Left kidney (tissue), 2 donors: ENCODE data around the gene RMND5B. TPM values are rescaled to one million over a fixed set of nuclear protein-coding genes. Genes with fewer than 3 reads are reported as not detected.
A peak's percentile ranks its signal among the peaks of the same experiment; 100 is the strongest.
"Not testable (repeated sequence)": the region's sequence is repeated elsewhere in the genome, so short reads cannot be mapped to it uniquely, and the experiment has no call there.

ENCODE experiments used
- DNase-seq: peaks from one replicate; pipeline ENCODE4 v3.0.0-alpha.2; 2013
- polyA plus RNA-seq: library from polyadenylated mRNA; unstranded; fragments of 120-200 nt; gene quantifications from one replicate; pipeline ENCODE4 v1.2.1, GENCODE V29; 2013; ENCODE audit not compliant: insufficient read length

RMND5B gene
- polyA plus RNA-seq, 1 donor, result 30.6 TPM

DNA sequence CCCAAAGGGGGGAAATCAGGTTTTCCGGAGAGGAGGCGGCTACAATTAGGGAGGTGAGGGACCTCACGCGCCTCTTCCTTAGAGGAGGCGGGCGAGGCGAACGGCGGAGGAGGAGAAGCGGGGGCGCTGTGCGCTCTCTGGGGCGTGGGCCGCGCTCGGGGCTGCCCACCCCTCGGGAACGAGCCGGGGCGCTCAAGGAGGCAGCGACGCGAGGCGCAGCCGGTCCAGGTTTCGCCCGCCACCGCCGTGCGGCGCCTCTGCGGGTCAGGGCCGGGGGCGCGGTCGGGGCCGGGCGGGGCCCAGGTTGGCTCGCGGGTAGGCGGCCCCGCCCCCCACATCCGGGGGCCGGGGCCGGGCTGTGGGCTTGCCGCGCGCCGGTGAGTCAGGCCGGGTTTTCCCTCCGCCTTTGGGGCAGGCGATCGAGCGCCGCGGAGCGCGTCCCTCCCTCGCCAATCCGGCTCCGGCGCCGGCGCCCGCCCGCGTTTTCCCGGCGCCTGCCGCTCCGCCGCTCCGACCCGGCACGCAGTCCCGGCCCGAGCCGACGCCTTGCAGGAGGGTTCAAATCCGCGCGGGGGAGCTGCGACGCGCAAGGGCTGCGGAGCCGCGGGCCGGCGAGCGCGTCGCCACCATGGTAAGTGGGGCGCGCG, 17.6 kb upstream of the RMND5B start, which contains the start of gene N4BP3:
Gene N4BP3, plus strand, starts transcription at position 392 of the 647 bp plus-strand sequence. CDS start 6,052 bp downstream, outside the sequence.
- peak; percentile 70 for DNase-seq

DNA sequence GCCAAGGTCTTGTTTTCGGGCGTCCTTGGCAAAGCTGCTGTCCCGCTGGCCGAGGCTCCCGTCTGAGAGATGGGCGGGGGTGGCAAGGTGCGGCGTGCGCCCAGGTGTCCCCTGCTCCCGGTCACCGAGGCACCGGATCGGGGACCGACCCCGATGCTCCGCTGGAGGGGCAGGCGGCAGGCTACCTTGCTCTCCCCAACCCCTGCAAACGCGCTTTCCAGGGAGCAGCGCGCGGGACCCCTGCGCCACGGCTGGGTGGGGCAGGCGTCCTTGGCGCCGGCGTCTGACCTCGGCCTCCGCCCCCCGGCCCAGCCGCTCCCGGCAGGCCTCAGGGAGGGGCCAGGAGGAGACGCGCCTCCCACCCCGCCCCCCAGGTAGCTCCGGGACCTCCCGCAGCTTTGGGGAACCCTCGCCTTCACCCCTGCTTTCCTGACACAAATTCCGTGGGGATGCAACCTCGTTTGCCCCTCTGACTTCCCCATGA, 16.9 kb upstream of the RMND5B start:
- DNase-seq, result no peak

DNA sequence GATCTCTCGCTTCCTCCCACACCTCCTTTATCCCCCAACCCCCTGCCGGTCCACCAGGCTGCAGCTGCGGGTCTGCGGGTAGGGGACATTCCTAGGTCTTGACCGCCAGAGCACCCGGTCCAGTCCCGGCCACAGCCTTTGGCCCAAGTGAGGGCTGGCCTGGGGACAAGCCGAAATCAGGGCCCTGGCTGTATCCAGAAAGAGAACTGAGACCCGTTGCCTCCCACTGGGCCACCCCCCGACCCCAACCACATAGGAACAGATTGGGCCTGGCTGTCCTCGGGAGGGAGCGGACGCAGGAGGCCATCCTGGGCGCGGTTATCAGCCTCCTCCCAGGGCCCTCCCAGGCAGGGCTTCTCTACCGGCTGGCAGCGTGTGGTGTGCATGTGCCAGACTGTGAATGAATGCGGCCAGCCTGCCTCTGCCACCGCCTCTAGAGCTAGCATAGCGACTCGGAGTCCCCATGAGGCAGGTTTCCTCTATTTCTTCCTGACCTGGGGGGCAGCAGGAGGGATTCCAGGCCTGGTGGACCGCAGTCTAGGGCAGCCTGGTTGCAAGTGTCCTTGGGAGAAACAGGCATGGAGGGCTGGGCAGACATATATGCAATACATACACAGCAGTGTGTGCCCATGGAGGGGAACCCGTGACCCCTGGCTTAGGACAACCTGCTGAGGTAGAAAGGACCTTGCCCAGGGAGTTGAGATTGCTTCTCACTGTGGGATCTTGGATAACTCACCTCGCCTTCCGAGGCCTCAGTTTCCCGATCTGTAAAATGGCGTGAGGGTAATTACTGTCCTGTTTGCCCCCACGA, 16.3 kb upstream of the RMND5B start:
- no peak for DNase-seq

DNA sequence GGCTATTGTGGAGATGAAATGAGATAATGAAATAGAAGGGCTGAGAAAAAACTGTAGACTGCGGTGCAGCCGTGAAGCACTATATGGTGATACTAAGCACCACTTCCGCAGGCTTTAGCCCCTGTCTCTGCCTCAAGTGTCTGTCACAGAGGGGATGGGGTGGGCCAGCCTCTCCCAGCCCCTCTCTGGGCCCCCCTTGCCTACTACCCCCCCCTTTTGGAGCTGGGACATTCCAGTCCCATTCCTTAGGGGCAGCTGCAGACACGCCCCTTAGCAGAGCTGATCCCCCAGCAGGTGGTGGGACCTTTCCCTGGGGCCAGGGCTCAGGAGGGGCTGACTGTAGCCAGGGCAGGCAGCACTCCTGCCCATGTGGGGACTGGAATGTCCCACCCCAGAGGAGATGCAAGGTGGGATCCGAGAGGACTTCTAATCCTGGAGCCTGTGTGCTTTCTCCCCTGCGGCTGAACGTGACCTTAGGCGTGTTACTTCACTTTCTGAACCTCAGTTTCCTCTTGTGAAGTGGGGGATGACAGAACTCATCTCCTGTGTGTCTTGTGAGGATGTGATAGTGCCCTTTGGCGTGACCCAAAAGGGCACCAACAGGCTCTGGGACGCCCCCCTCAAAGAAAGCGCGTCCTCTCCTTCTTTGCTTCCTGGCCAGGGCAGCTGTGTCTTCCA, 15.5 kb upstream of the RMND5B start:
- no peak for DNase-seq

DNA sequence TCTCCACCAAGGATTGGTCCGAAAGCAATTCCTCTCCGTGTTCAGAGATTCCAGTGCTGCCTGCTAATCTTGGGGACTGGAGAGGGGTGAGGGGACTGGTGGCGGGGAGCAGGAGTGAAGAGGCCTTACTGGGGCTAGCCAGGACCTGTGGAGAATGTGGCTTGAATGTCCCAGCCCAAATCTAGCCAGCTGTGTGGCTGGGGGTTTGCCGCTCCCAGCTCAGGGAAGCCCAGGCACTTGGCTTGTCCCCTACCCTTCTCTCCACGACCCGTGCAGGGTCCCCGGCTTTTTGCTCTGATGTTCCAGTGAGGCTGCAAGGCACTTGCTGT, 15.0 kb upstream of the RMND5B start:
- DNase-seq, result no peak

DNA sequence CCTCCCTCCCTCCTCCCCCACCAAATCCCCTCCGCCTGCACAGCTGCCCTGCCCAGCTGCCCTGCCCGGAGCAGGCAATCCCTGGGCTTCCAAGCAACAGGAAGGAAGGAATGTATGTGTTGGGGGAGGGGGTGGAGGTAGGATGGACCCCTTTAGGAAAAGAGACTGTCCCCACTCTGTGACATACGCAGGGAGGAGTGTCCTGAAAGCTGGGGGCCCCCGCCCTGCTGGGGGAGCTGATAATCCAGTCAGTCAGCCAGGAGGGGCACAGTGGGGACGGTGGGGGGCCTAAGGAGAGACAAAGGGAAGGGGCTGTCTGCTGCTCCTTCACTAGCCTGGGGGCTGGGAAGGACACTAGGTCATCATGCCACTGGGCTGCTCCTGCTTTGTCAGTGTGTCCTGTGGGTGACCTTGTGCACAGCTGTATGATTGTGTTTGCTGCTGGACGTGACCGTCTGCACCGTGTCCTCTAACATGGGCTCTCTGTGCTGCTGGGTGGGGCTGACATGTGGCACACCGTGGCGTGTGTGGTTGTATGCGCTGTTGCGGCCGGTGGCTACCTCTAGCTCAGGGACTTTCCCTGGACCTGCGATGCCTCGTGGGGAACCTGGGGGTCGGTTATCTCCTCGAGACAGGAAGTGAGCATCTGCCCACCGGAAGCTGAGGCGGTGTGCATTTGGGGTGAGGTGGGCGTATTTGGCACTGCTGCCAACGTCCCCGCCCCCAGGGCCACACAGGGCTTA, 14.5 kb upstream of the RMND5B start:
- no peak for DNase-seq

DNA sequence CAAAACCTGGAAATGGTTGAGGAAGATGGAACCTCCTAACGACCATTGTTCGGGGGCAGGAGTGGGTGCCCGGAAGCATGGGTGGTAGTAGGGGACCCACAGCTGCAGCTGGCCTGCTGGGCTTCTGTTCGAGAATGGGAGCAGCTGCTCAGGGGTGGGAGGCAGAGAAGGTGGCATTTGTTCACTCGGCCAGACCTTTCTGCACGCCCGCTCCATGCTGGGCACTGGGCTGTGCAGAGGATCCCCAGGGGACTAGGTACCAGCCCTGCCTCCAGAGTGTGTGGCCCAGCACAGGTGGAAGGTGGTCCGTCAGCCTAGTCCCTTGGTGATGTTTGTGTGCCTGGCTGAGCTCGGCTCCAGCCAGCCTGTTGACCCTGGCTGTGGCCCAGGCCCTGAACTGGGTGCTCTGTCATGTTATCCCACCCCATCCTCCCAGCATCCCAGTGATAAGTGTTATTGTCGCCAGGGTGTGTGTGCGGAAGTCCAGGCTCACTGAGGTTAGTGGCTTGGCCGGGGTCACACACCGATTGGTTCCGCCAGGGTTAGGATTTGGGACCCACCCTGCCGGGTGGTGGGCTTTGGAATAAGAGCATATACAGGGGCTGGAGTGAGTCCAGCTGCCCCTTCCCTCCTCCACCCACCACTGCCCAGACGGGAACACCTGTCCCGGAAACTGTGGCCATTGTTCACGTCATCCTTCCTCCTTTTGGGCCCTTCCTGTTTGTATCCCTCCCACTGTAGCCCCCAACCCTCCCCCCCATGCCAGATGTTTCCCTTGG, 12.7 kb upstream of the RMND5B start:
- DNase-seq, result no peak

DNA sequence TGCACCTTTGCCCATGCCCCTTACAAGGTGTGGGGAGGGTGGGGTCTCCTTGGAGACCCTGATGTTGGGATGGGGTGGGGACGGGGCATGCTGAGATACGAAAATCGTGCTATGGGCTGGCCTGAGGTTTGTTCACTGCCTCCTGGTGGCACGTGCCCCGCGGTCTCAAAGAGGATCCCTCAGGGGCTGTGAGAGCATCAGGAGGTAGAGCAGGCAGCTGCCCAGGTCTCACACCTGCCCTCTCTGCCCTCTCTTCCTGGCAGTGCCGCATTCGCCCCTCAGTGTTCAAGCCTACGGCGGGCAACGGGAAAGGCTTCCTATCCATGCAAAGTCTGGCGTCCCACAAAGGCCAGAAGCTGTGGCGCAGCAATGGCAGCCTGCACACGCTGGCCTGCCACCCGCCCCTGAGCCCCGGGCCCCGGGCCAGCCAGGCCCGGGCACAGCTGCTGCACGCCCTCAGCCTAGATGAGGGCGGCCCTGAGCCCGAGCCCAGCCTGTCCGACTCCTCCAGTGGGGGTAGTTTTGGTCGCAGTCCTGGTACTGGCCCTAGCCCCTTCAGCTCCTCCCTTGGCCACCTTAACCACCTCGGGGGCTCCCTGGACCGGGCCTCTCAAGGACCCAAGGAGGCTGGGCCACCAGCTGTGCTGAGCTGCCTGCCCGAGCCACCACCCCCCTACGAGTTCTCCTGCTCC, 10.8 kb upstream of the RMND5B start:
- no peak for DNase-seq

DNA sequence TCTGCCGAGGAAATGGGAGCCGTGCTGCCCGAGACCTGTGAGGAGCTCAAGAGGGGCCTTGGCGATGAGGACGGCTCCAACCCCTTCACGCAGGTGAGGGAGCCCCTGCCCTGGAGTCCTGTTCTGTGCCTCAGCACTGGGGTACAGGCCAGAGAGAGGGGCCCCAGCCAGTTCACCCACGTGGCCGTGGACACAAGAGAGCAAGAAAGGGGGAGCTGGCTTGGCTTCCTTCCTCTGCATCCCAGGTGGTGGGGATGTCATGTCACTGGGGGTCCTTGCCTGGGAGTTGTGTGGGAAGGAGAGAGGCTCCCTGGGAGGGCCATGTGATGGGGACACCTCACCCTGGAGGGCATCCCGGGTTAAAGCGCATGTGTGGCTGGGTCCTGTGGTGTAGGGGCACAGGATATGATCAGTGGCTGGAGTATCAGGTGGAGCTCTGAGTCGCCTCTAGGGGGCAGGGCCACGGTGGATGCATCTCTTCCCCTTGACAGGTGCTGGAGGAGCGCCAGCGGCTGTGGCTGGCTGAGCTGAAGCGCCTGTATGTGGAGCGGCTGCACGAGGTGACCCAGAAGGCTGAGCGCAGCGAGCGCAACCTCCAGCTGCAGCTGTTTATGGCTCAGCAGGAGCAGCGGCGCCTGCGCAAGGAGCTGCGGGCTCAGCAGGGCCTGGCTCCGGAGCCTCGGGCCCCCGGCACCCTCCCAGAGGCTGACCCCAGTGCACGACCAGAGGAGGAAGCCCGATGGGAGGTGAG, 10.0 kb upstream of the RMND5B start:
- peak; percentile 85 for DNase-seq

DNA sequence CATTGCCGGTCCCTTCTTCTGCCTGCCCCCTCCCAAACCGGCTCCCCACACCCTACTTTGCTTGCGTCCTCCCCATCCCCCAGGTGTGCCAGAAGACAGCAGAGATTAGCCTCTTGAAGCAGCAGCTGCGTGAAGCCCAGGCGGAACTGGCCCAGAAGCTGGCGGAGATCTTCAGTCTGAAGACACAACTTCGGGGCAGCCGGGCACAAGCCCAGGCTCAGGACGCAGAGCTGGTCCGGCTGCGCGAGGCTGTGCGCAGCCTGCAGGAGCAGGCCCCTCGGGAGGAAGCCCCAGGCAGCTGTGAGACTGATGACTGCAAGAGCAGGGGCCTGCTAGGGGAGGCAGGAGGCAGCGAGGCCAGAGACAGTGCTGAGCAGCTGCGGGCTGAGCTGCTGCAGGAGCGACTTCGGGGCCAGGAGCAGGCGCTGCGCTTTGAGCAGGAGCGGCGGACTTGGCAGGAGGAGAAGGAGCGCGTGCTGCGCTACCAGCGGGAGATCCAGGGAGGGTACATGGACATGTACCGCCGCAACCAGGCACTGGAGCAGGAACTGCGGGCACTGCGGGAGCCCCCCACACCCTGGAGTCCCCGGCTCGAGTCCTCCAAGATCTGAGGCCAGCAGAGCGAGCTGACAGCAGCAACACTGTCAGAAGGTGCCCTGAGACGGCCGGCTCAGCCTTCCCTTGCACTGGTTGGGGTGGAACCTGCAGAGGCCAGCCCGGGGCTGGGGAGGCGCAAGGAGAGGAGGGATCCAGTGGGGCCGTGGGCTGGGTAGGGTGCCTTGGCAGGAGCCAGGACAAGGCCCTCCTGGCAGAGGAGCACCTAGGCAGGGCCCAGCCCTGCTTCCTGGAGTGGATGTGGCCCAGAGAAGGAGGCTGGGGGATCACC, 9.2 kb upstream of the RMND5B start:
- DNase-seq, result no peak

DNA sequence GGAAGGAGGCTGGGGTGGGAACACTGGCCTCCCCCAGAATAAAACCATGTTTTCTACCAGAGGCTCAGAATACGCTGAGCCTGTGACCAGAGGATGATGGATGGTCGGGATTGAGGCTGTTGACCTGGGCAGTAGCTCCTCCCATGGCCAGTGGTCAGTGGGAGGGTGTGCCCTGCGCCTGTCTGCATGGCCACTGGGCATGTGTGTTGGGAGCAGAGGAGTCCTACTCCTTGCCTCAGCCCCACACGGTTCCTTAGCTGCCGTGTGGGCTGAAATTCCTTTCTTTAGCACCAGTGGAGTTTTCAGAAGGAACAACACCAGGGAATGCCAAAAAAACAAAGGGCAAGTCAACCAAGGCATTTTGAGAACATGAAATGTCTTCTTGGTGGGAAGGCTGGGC, 8.5 kb upstream of the RMND5B start:
- no peak for DNase-seq

DNA sequence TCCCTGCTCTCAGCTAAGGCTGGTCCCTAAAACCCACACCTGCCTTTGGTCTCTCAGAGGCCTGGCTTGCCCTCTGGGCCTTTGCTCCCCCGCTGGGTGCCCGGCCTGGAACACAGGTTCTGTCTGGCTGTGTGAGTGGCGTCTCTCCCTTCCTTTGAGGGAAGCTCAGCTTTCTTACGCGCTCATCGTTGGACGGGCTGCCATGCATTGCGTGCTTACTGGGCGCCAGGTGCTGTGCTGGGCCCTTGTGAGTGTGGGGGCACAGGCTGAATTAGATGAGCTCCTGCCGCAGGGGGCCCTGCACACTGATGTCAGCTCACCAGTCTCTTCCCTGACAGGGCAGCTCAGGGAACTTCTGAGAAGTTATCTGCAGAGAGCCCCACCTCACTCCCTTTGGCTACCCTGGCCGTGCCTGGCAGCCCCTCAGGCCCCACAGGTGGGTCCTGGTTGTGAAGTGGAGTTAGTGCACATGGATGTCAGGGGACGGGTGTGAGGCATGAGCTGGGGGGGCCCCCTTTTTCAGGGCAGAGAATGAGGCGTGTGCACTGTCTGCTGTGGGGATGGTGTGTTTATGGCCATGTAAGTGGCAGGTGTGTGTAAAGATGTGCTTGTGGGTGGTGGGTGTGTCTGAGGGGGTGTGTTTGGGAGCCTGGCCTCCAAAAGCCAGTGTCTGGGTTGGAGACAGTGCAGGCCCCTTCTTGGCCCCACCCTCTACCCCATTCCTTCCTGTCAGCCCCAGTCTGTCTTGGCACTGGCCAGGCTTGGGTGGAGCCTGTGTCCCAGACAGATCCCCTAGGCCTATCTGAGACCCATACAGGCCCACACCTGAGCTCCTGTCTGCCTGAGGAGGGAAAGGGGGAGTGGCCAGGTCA, 7.5 kb upstream of the RMND5B start:
- DNase-seq, result no peak

DNA sequence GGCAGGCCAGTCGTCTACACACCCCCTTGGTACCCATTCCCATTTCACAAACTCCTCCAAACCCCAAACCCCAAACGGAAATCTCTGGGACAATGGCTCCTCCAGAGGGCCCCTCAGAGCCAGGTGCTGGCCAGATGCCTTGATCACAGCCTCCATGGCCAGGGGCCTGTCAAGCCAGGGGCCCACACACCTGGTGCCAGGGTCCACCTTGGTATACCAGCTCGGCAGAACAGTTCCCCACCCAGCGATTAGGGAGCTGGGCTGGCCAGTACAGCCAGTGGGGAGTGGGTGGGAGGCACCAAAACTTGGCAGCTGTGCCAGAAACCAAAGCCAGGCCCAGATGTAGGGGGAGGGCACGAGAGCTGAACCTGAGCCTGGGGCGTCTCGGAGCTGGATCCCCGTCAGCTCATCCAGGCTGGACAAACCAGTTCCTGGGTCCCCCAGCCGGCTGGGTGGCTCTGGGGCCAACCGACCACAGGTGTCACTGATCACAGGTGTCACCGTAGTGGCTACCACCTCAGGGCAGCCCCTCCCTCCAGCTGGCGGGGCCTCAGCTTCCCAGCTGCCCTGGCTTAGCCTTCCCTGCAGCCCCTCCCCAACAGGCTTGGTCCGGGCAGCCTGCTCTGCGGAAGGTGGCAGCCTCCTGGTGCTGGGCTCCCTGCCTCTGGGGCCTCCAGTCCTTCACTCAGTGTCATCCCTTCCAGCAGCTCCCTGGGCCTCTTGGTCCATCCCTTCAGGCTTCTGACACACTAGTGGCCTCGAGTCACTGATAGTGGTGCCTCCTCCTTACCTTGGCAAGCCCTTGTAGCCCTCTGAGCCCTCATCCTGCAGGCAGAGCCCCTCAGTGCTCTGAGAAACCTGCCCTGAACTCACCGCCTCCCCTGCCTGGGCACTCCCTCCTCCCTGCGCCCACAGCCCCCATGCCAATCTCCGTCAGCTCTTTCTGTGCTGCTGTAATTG, 6.6 kb upstream of the RMND5B start:
- DNase-seq, result no peak

DNA sequence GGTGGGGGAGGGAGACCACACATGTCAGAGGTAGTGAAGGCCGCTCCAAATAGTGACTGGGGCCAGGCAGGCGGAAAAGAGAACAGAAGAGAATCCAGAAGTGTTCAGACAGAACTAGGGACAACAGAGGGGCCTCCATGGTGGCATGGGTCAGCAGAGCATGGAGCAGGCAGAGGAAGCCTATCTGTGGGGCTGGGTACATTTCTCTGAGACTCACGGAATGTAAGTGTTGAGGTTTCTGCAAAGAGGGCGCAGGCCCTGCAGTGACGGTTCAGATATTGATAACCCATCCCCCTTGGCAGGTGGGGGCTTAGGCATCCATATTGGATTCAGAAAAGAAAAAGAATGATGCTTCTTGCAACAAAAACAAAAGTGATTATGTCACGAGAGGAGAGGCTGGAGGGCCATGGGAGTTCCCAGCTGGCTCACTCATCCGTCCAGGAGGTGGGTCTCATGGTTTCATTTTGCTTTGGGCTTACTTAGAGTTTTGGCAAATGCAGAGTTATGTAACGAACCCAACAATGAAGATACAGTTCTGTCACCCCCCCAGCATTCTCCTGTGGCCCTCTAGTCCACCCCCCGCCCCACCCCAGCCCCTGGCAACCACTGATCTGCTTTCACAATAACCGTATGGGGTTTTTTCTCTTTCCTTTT, 5.4 kb upstream of the RMND5B start:
- no peak for DNase-seq

DNA sequence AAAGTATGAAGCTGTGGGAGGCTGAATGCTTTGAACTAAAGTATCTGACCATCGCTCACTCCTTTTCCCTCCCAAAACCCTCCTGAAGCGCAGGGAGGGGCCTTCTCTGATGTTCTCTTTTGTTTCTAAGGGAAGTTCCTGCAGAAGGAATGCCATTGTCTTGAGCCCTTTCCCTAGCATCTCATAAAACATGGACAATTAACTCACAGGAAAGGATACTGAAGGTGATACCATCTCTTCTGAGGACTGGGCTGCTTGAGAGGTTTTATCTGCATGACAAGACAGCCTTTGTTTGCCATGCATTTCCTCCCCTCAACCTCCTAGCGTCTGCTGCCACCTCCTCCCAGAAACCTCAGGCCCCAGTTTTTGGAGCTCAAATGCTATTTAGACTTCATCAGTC, 4.3 kb upstream of the RMND5B start:
- DNase-seq, result no peak

DNA sequence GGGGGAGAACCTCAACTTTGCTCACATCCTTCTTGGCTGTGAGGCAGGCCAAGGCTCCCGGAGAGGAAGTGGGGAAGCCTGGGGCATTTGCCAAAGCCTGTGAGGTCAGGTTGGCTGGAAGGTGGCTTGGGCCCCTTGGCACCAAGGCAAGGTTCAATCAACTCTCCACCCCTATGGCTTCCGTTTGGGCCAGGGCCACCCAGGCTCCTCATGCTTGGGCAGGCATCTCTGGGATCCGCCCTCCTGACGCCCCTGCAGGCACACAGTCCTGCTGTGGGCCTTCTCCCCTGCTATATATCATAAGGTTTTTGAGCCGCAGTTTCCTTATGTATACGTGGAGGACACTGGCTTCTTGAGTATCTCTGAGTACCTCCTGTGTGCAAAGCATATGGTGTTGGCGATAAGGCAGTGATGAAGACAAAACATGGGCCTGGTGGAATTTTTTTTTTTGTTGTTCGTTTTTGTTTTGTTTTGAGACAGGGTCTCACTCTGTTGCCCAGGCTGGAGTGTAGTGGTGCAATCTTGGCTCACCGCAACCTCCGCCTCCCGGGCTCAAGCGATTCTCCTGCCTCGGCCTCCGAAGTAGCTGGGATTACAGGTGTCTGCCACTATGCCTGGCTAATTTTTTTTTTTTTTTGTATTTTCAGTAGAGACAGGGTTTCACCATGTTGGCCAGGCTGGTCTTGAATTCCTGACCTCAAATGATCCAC, 3.4 kb upstream of the RMND5B start:
- not testable (repeated sequence) for DNase-seq
